Mucosa of descending colon (tissue), 3 donors: ENCODE data around the gene SMYD4. TPM values are rescaled to one million over a fixed set of nuclear protein-coding genes. Genes with fewer than 3 reads are reported as not detected.
"Not testable (repeated sequence)": the region's sequence is repeated elsewhere in the genome, so short reads cannot be mapped to it uniquely, and the experiment has no call there.

ENCODE experiments used
- ATAC-seq: fragments of 200-7000 bp; cut with Tn5 transposase; one replicate; pipeline ENCODE4 v1.9.1; 2020; ENCODE audit warnings: mild to moderate bottlenecking, moderate library complexity
- DNase-seq, 3 donors: peaks; one replicate each; pipeline ENCODE4 v3.0.0-alpha.2; 2020
- H3K36me3 ChIP-seq: fragments of 200-600 bp; one replicate; pipeline ENCODE4 v1.8.0; 2021; ENCODE audit warnings: low read depth, mild to moderate bottlenecking
- H3K4me1 ChIP-seq: fragments of 200-600 bp; one replicate; pipeline ENCODE4 v1.8.0; 2021; ENCODE audit warnings: low read depth, mild to moderate bottlenecking
- H3K4me3 ChIP-seq: fragments of 200-600 bp; one replicate; pipeline ENCODE4 v1.8.0; 2021; ENCODE audit warnings: mild to moderate bottlenecking
- H3K9me3 ChIP-seq: fragments of 200-600 bp; one replicate; pipeline ENCODE4 v1.8.0; 2021; ENCODE audit warnings: mild to moderate bottlenecking
- CTCF ChIP-seq: fragments of 200-600 bp; IDR thresholded peaks from one replicate; pipeline ENCODE4 v1.8.0; 2022; ENCODE audit warnings: antibody characterized with exemption, mild to moderate bottlenecking
- intact Hi-C, 2 donors: fragments of 100-400 bp; cut with DNase I in 1 of 2; cut with micrococcal nuclease in 1 of 2; formaldehyde crosslinking; loops; one replicate each; pipeline versions ENCODE4 v1.11.0 to v1.11.1; 2022; cut with DNase I, micrococcal nuclease
- total RNA-seq, 3 donors: library from RNA; stranded (reverse); fragmentation: NEBNext Ultra II Directional in 2 of 3; extraction: Animal tissue kit (Norgen Biotek cat#: 25700) in 2 of 3; gene quantifications; one replicate each; pipeline versions ENCODE4 v1.2.1 to v1.2.4, GENCODE V29; 2021 to 2023
- donor health status: DM: no; HTN: no; CAD: no; lungs with moderate emphysema.
- donor health status: DM: no; HTN: no; CAD: no.
- donor health status: DM: no; HTN: yes; CAD: no.

The SMYD4 gene
- total RNA-seq, 3 donors from 2014 or later: 9.8 to 19.4 (median 10.7) TPM

GRCh38 chr17:1865252-1866037 lies 35.7 kb upstream of the SMYD4 start:
- Histone ChIP-seq H3K36me3 (no peaks in the 10 kb centered on the region), H3K4me3 (no peak overlapping the region), H3K4me1 (no peaks in the 10 kb centered on the region), H3K9me3 (no peaks in the 10 kb centered on the region)
- intact Hi-C loops: loop anchor here in 1 of 2 donors (10.0 kb wide), 1 partner anchor 201 kb away; no protein-coding TSS in a partner anchor
- peak; percentile 75 for ATAC-seq
- DNase-seq: peak in 2 of 3 donors; percentile 41 to 76
- peak; percentile 36 for TF ChIP-seq CTCF

- ATAC-seq (no peak), DNase-seq (no peak)
These were observed 31.8 kb upstream of the SMYD4 start for GRCh38 chr17:1861391-1862010.

GRCh38 chr17:1860978-1861377 lies 31.3 kb upstream of the SMYD4 start:
- DNase-seq: no peak
- TF ChIP-seq CTCF: no peak
- intact Hi-C loops: loop anchor here in 1 of 2 donors (10.0 kb wide), 1 partner anchor 196 kb away; no protein-coding TSS in a partner anchor
- Histone ChIP-seq H3K9me3 (no peaks in the 10 kb centered on the region), H3K4me3 (no peak overlapping the region), H3K36me3 (no peaks in the 10 kb centered on the region), H3K4me1 (no peaks in the 10 kb centered on the region)
- no peak for ATAC-seq

More at GRCh38 chr17:1861391-1862010, 31.8 kb upstream of the SMYD4 start:
- no peaks in the 10 kb centered on the region for H3K9me3 ChIP-seq
- no peak overlapping the region for H3K4me3 ChIP-seq
- H3K4me1 ChIP-seq: no peaks in the 10 kb centered on the region
- no peaks in the 10 kb centered on the region for H3K36me3 ChIP-seq
- intact Hi-C loops: loop anchor here in 1 of 2 donors (10.0 kb wide), 1 partner anchor 197 kb away; no protein-coding TSS in a partner anchor
- no peak for TF ChIP-seq CTCF

- DNase-seq, ATAC-seq, H3K9me3 ChIP-seq, intact Hi-C loops, H3K36me3 ChIP-seq, H3K4me1 ChIP-seq, H3K4me3 ChIP-seq: not testable (repeated sequence)
These were observed 26.8 kb upstream of the SMYD4 start for GRCh38 chr17:1856462-1856861.

- Histone ChIP-seq H3K9me3 (no peaks in the 10 kb centered on the region), H3K36me3 (peaks cover 3% of the 10 kb centered on the region), H3K4me3 (no peak overlapping the region), H3K4me1 (no peaks in the 10 kb centered on the region)
- intact Hi-C loops: no loop called here
- ATAC-seq: no peak
- TF ChIP-seq CTCF: no peak
- no peak for DNase-seq
These were observed 24.0 kb upstream of the SMYD4 start for GRCh38 chr17:1853698-1854097.

GRCh38 chr17:1852327-1852726 lies 22.6 kb upstream of the SMYD4 start:
- H3K4me3 ChIP-seq: no peak overlapping the region
- H3K4me1 ChIP-seq: no peaks in the 10 kb centered on the region
- H3K9me3 ChIP-seq: no peaks in the 10 kb centered on the region
- DNase-seq (no peak), ATAC-seq (no peak)
- H3K36me3 ChIP-seq: peaks cover 3% of the 10 kb centered on the region
- no peak for TF ChIP-seq CTCF
- intact Hi-C loops: no loop called here
